Lower lobe of right lung (tissue), 2 donors: ENCODE measurements around the gene LMBRD1. TPM values are rescaled to one million over a fixed set of nuclear protein-coding genes. Genes with fewer than 3 reads are reported as not detected.

Experiments
- ATAC-seq, 2 donors: fragments of 200-7000 bp; cut with Tn5 transposase; one replicate each; pipeline ENCODE4 v1.9.1; 2020 to 2022; ENCODE audit warnings: mild to moderate bottlenecking in 2 of 2, moderate library complexity in 2 of 2
- DNase-seq: peaks from one replicate; pipeline ENCODE4 v3.0.0-alpha.2; 2020
- H3K27ac ChIP-seq: fragments of 200-600 bp; one replicate; pipeline ENCODE4 v1.8.0; 2022
- H3K27me3 ChIP-seq: fragments of 200-600 bp; one replicate; pipeline ENCODE4 v1.8.0; 2022; ENCODE audit warnings: low read depth
- H3K36me3 ChIP-seq: fragments of 200-600 bp; one replicate; pipeline ENCODE4 v1.8.0; 2022; ENCODE audit warnings: mild to moderate bottlenecking
- H3K4me1 ChIP-seq: fragments of 200-600 bp; one replicate; pipeline ENCODE4 v1.8.0; 2022
- H3K4me3 ChIP-seq: fragments of 200-600 bp; one replicate; pipeline ENCODE4 v1.8.0; 2022; ENCODE audit warnings: mild to moderate bottlenecking
- H3K9me3 ChIP-seq: fragments of 200-600 bp; one replicate; pipeline ENCODE4 v1.8.0; 2022
- CTCF ChIP-seq: fragments of 200-600 bp; IDR thresholded peaks from one replicate; pipeline ENCODE4 v1.8.0; 2022; ENCODE audit warnings: antibody characterized with exemption, mild to moderate bottlenecking
- intact Hi-C: fragments of 100-400 bp; cut with DNase I; formaldehyde crosslinking; loops from one replicate; pipeline ENCODE4 v1.11.0; 2022
- total RNA-seq: library from RNA; stranded (reverse); fragmentation: NEBNext Ultra II Directional; extraction: Animal tissue kit (Norgen Biotek cat#: 25700); gene quantifications from one replicate; pipeline ENCODE4 v1.2.1, GENCODE V29; 2021
- donor health status: DM: no; HTN: yes; CAD: no; lungs with severe emphysema.

LMBRD1 gene
- total RNA-seq, 1 donor from 2014 or later, result 68.0 TPM

GRCh38 chr6:69775941-69776340, 20.9 kb downstream of the LMBRD1 start:
- TF ChIP-seq CTCF, result no peak
- Histone ChIP-seq H3K27ac (no peak overlapping the region), H3K27me3 (no peaks in the 10 kb centered on the region), H3K9me3 (no peaks in the 10 kb centered on the region), H3K4me3 (no peak overlapping the region), H3K36me3 (peaks cover 23% of the 10 kb centered on the region), H3K4me1 (peaks cover 3% of the 10 kb centered on the region)
- intact Hi-C loops, result no loop called here
- DNase-seq, result no peak
- no peak for ATAC-seq

GRCh38 chr6:69775585-69775849, 21.3 kb downstream of the LMBRD1 start:
- no peaks in the 10 kb centered on the region for H3K4me1 ChIP-seq
- H3K4me3 ChIP-seq, result no peak overlapping the region
- ATAC-seq (no peak), DNase-seq (no peak)
- no peak for TF ChIP-seq CTCF
- H3K36me3 ChIP-seq, result peaks cover 23% of the 10 kb centered on the region
- no peaks in the 10 kb centered on the region for H3K27me3 ChIP-seq
- no peak overlapping the region for H3K27ac ChIP-seq
- intact Hi-C loops, result no loop called here
- H3K9me3 ChIP-seq, result no peaks in the 10 kb centered on the region

- ATAC-seq (no peak), DNase-seq (no peak)
- no peak overlapping the region for H3K4me3 ChIP-seq
- no peak overlapping the region for H3K27ac ChIP-seq
- H3K36me3 ChIP-seq, result peaks cover 20% of the 10 kb centered on the region
- no peaks in the 10 kb centered on the region for H3K9me3 ChIP-seq
- intact Hi-C loops, result no loop called here
- no peaks in the 10 kb centered on the region for H3K4me1 ChIP-seq
- TF ChIP-seq CTCF, result no peak
- no peaks in the 10 kb centered on the region for H3K27me3 ChIP-seq
Measured at GRCh38 chr6:69774740-69775584, 21.8 kb downstream of the LMBRD1 start.

- no peak for ATAC-seq
- no peak for DNase-seq
- no peaks in the 10 kb centered on the region for H3K36me3 ChIP-seq
- no peak overlapping the region for H3K4me3 ChIP-seq
- no peaks in the 10 kb centered on the region for H3K9me3 ChIP-seq
- no peaks in the 10 kb centered on the region for H3K27me3 ChIP-seq
- H3K27ac ChIP-seq, result no peak overlapping the region
- H3K4me1 ChIP-seq, result no peaks in the 10 kb centered on the region
- intact Hi-C loops, result no loop called here
- TF ChIP-seq CTCF, result no peak
Measured at GRCh38 chr6:69771158-69771906, 25.5 kb downstream of the LMBRD1 start.

- no peaks in the 10 kb centered on the region for H3K4me1 ChIP-seq
- ATAC-seq (no peak), DNase-seq (no peak)
- H3K27ac ChIP-seq, result no peak overlapping the region
- intact Hi-C loops, result no loop called here
- TF ChIP-seq CTCF, result no peak
- no peaks in the 10 kb centered on the region for H3K9me3 ChIP-seq
- H3K36me3 ChIP-seq, result no peaks in the 10 kb centered on the region
- H3K4me3 ChIP-seq, result no peak overlapping the region
- H3K27me3 ChIP-seq, result no peaks in the 10 kb centered on the region
Measured at GRCh38 chr6:69768664-69769063, 28.1 kb downstream of the LMBRD1 start.
